ENCODE results near the gene IL19. TPM values are rescaled to one million over a fixed set of nuclear protein-coding genes. Genes with fewer than 3 reads are reported as not detected.

The IL19 gene
- total and polyA plus RNA-seq, 9 of the 15 experiments (the other 6 are each of a cell fraction or from before 2014, with no cell fraction given), result not detected

GRCh38 chr1:206875752-206876377, 105.3 kb downstream of the IL19 start:
- ATAC-seq, result no peak
- no peak overlapping the region for H3K27ac ChIP-seq (ENCODE audit: extremely low read depth, low read depth, low read length)
- H3K9ac ChIP-seq (ENCODE audit: insufficient read depth in 1 of 2, low read depth in 2 of 2, low read length in 2 of 2), result no peak overlapping the region
- H3K79me2 ChIP-seq (ENCODE audit: control insufficient read depth, insufficient read depth, low read length), result no peaks in the 10 kb centered on the region
- no peak for FAIRE-seq
- in situ Hi-C loops (cut with MboI) (no loop called here), intact Hi-C loops (cut with micrococcal nuclease) (no loop called here)
- no peak overlapping the region for H2AFZ ChIP-seq (ENCODE audit: low read depth, low read length)
- POLR2A ChIA-PET, result no interaction called here
- H3K36me3 ChIP-seq (ENCODE audit: control insufficient read depth, insufficient read depth, low read length), result no peaks in the 10 kb centered on the region
- H3K9me3 ChIP-seq (replicated peaks; ENCODE audit: control insufficient read depth, insufficient read depth, low read depth, low read length), result peaks cover 8% of the 10 kb centered on the region
- CTCF ChIA-PET (ENCODE audit: low intra/inter-chr PET ratio), result no interaction called here
- no peaks in the 10 kb centered on the region for H3K9me1 ChIP-seq (ENCODE audit: control insufficient read depth, insufficient read depth, low read length)
- H3K27me3 ChIP-seq (ENCODE audit: control insufficient read depth in 2 of 2, insufficient read depth in 2 of 2, low read length in 2 of 2), result no peaks in the 10 kb centered on the region
- TF ChIP-seq ZNF561 (CRISPR knock-in tag; conservative IDR thresholded peaks at IDR 0.05), result no peak
- peak; percentile 82 for TF ChIP-seq C11orf30 (IDR thresholded peaks at IDR 0.05; ENCODE audit: low read depth)
- TF ChIP-seq DPF2 (IDR thresholded peaks at IDR 0.05), result no peak
- no peak for TF ChIP-seq DNMT1 (IDR thresholded peaks at IDR 0.05)
- TF ChIP-seq ZKSCAN3 (CRISPR knock-in tag; IDR thresholded peaks at IDR 0.05), result no peak
- TF ChIP-seq MAFF (IDR thresholded peaks at IDR 0.05; ENCODE audit: low read length), result peak; percentile 68
- no peak for TF ChIP-seq HEY1 (CRISPR knock-in tag; IDR thresholded peaks at IDR 0.05; ENCODE audit: borderline replicate concordance)
- TF ChIP-seq RBM25 (IDR thresholded peaks at IDR 0.05; ENCODE audit: low read depth, low read length, severe bottlenecking), result peak; percentile 47
- no peak for TF ChIP-seq CBX8 (IDR thresholded peaks at IDR 0.05; ENCODE audit: borderline replicate concordance, extremely low read depth, low read depth, low read length, poor library complexity, severe bottlenecking)
- no peak for TF ChIP-seq TSHZ1 (CRISPR knock-in tag; IDR thresholded peaks at IDR 0.05)
- TF ChIP-seq MAFK (IDR thresholded peaks at IDR 0.05; ENCODE audit: low read length), result peak; percentile 74
- TF ChIP-seq MAFG (tag; conservative IDR thresholded peaks at IDR 0.05), result peak; percentile 77
- no peak for TF ChIP-seq POLR2AphosphoS5 (IDR thresholded peaks at IDR 0.05; ENCODE audit: control insufficient read depth, insufficient read depth, low read depth, low read length)
- TF ChIP-seq ZNF184 (CRISPR knock-in tag; IDR thresholded peaks at IDR 0.05), result peak; percentile 59; the same call in 1 of the 2 replicates
- TF ChIP-seq ZNF316 (IDR thresholded peaks at IDR 0.05), result peak; percentile 94
- no peak for TF ChIP-seq ELF4 (CRISPR knock-in tag; IDR thresholded peaks at IDR 0.05)
- DNase-seq (ENCODE audit: extremely low read depth in 1 of 4, low spot score in 3 of 4), result no peak
- WGBS (ENCODE audit: insufficient coverage, low coverage, missing lambda C conversion rate), result 0% methylated on average over 3 of the region's 3 CpGs
- no peak overlapping the region for H3K4me3 ChIP-seq
- H3K4me2 ChIP-seq (ENCODE audit: insufficient read depth, low read length), result no peak overlapping the region
- no TSS peak for BruUV-seq (replicated peaks)
- H4K20me1 ChIP-seq (replicated peaks; ENCODE audit: control insufficient read depth, insufficient read depth, low read length), result no peaks in the 10 kb centered on the region
- no peaks in the 10 kb centered on the region for H3K4me1 ChIP-seq (replicated peaks in 1 of 2; ENCODE audit: control insufficient read depth in 2 of 2, insufficient read depth in 2 of 2, low read length in 2 of 2)

Data from K562 (cell line).